Ascending aorta (tissue), 2 donors: ENCODE measurements around the gene WBP1L. TPM values are rescaled to one million over a fixed set of nuclear protein-coding genes. Genes with fewer than 3 reads are reported as not detected.

ENCODE experiments used
- DNase-seq, 2 donors: peaks; one replicate each; pipeline ENCODE4 v3.0.0-alpha.2; 2019; ENCODE audit warnings: low spot score in 2 of 2
- H3K27ac ChIP-seq, 2 donors: fragments of 200-600 bp; sonication (generic); one replicate each; pipeline ENCODE4 v1.5.1; 2016 to 2017; ENCODE audit warnings: mild to moderate bottlenecking in 1 of 2
- H3K27me3 ChIP-seq: fragments of 200-600 bp; sonication (generic); one replicate; pipeline ENCODE4 v1.5.1; 2017
- H3K36me3 ChIP-seq, 2 donors: fragments of 200-600 bp; sonication (generic); one replicate each; pipeline ENCODE4 v1.5.1; 2016
- H3K4me1 ChIP-seq, 2 donors: fragments of 200-600 bp; sonication (generic); one replicate each; pipeline ENCODE4 v1.5.1; 2016 to 2017; ENCODE audit warnings: mild to moderate bottlenecking in 1 of 2
- H3K4me3 ChIP-seq, 2 donors: fragments of 200-600 bp; sonication (generic); one replicate each; pipeline ENCODE4 v1.5.1; 2016 to 2017; ENCODE audit warnings: mild to moderate bottlenecking in 1 of 2
- H3K9me3 ChIP-seq, 2 donors: fragments of 200-600 bp; sonication (generic); one replicate each; pipeline ENCODE4 v1.5.1; 2016
- intact Hi-C: fragments of 100-400 bp; cut with DNase I; formaldehyde crosslinking; loops from one replicate; pipeline ENCODE4 v1.15.1; 2023
- total RNA-seq: library from RNA; depleted of rRNA; stranded (reverse); fragments of >200 nt; gene quantifications from one replicate; pipeline ENCODE4 v1.1.0, GENCODE V29; 2016
- TF ChIP-seq, protein P1 (sequence below), 3 experiments: fragments of 200-600 bp in 2 of 3; fragments of 450-650 bp in 1 of 3; sonication (generic) in 2 of 3; IDR thresholded peaks; one replicate each; pipeline ENCODE4 v1.5.1; 2016 to 2019; ENCODE audit warnings: antibody characterized with exemption in 3 of 3, mild to moderate bottlenecking in 1 of 3, moderate library complexity in 1 of 3

WBP1L gene
- total RNA-seq, 1 donor from 2014 or later: 107 TPM

DNA sequence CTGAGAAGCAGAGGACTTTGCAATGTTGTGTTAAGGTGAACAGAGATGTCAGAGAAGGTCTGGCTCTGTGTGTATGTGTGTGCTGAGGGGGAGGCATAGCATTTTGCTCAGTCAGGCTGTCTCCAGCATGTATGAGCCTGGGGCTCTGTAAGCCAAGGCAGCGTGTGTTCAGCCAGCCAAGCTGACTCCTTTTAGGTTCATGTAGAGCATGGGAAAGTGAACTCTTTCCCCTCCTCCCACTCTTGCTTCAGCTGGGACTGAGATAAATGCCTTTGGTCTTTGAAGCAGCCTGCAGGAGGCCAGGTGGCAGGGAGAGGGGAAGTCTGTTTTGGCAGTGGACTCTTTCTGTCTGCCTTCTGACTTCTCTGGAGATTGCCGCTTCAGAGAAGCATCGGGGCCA is 25.5 kb upstream of the WBP1L start:
- no peak for DNase-seq
- no peak overlapping the region for H3K27ac ChIP-seq

DNA sequence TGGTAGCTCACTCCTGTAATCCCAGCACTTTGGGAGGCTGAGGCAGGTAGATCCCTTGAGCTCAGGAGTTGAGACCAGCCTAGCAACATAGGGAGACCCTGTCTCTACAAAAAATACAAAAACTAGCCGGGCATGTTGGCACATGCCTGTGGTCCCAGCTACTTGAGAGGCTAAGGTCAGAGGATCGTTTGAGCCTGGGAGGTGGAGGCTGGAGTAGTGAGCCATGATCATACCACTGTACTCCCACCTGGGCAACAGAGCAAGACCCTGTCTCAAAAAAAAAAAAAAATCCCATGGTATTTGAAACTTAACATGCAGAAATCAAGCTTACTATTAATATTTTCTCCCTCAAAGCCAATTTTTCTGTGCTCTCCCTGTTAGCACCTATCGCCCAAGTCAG is 23.4 kb upstream of the WBP1L start:
- Histone ChIP-seq H3K27ac (no peak overlapping the region), H3K4me1 (no peaks in the 10 kb centered on the region), H3K4me3 (no peak overlapping the region), H3K36me3 (no peaks in the 10 kb centered on the region), H3K9me3 (no peaks in the 10 kb centered on the region), H3K27me3 (no peaks in the 10 kb centered on the region)
- TF ChIP-seq, protein P1, sequence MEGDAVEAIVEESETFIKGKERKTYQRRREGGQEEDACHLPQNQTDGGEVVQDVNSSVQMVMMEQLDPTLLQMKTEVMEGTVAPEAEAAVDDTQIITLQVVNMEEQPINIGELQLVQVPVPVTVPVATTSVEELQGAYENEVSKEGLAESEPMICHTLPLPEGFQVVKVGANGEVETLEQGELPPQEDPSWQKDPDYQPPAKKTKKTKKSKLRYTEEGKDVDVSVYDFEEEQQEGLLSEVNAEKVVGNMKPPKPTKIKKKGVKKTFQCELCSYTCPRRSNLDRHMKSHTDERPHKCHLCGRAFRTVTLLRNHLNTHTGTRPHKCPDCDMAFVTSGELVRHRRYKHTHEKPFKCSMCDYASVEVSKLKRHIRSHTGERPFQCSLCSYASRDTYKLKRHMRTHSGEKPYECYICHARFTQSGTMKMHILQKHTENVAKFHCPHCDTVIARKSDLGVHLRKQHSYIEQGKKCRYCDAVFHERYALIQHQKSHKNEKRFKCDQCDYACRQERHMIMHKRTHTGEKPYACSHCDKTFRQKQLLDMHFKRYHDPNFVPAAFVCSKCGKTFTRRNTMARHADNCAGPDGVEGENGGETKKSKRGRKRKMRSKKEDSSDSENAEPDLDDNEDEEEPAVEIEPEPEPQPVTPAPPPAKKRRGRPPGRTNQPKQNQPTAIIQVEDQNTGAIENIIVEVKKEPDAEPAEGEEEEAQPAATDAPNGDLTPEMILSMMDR (IDR thresholded peaks at IDR 0.05): no peak
- intact Hi-C loops: no loop called here
- DNase-seq: no peak

More for the DNA sequence above, 25.5 kb upstream of the WBP1L start:
- Histone ChIP-seq H3K4me1 (peaks cover 0 to 10% of the 10 kb centered on the region in 2 donors), H3K9me3 (no peaks in the 10 kb centered on the region), H3K36me3 (no peaks in the 10 kb centered on the region), H3K4me3 (no peak overlapping the region), H3K27me3 (no peaks in the 10 kb centered on the region)
- intact Hi-C loops: no loop called here
- TF ChIP-seq, protein P1 (IDR thresholded peaks at IDR 0.05): no peak

DNA sequence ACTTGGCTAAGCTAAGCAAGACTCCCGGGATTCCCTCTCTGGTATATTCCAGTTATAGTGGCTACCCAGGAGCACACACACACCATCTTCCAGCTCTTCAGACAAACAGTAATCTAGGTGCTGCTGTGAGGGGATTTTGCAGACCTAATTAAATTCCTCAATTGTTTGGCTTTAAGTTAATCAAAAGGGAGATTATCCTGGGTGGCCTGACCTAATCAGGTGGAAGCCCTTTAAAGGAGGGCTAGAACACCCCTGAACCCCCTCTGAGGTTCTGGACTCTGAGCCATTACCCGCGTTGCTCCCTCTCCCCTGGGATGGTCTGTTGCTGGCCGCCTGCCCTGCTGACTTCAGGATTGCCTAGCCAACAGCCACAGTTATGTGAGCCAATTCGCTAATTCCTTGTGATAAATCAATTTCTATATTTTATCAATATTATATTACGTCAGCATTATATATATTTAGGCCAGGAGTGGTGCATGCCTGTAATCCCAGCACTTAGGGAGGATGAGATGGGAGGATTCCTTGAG is 22.9 kb upstream of the WBP1L start:
- TF ChIP-seq, protein P1 (IDR thresholded peaks at IDR 0.05): no peak
- Histone ChIP-seq H3K27ac (no peak overlapping the region), H3K27me3 (no peaks in the 10 kb centered on the region), H3K4me3 (no peak overlapping the region), H3K4me1 (no peaks in the 10 kb centered on the region), H3K9me3 (no peaks in the 10 kb centered on the region), H3K36me3 (no peaks in the 10 kb centered on the region)
- intact Hi-C loops: no loop called here
- DNase-seq: no peak

DNA sequence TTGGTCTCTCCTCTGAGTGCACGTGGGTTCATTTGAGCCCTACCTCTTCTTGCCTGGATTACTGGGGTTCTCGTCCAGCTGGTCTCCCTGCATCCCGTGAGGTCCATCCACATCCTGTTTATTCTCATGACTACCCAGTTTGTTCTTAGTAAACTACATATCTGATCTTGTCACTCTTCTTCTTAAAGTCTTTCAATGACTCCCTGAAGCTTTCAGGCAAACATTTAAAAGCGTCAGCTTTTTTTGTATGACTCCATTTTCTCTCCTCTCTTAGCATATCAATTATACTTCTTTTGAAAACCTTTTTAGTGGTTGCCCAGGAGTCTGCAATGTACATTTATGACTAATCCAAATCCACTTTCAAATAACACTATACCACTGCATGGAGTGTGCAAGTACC is 21.8 kb upstream of the WBP1L start:
- Histone ChIP-seq H3K9me3 (no peaks in the 10 kb centered on the region), H3K27ac (no peak overlapping the region), H3K4me3 (no peak overlapping the region), H3K27me3 (no peaks in the 10 kb centered on the region), H3K4me1 (no peaks in the 10 kb centered on the region), H3K36me3 (no peaks in the 10 kb centered on the region)
- TF ChIP-seq, protein P1 (IDR thresholded peaks at IDR 0.05): no peak
- intact Hi-C loops: no loop called here
- no peak for DNase-seq

DNA sequence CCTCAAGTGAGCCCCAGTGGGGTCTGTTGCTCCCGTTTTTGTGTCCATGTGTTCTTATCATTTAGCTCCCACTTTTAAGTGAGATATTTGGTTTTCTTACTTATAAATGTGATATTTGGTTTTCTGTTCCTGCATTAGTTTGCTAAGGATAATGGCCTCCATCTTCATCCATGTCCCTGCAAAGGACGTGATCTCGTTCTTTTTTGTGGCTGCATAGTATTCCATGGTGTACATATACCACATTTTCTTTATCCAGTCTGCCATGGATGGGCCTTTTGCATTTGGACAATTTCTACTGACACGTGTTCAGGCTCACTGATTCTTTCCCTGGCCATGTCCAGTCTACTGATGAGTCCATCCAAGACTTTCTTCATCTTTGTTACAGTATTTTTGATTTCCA is 19.8 kb upstream of the WBP1L start:
- no peak overlapping the region for H3K4me3 ChIP-seq
- intact Hi-C loops: no loop called here

More for the DNA sequence above, 19.8 kb upstream of the WBP1L start:
- peaks cover 0 to 3% of the 10 kb centered on the region in 2 donors for H3K4me1 ChIP-seq
- no peaks in the 10 kb centered on the region for H3K9me3 ChIP-seq
- TF ChIP-seq, protein P1 (IDR thresholded peaks at IDR 0.05): no peak
- H3K27ac ChIP-seq: no peak overlapping the region
- no peak for DNase-seq
- no peaks in the 10 kb centered on the region for H3K36me3 ChIP-seq
- no peaks in the 10 kb centered on the region for H3K27me3 ChIP-seq
